Tongue (tissue), 2 donors: ENCODE measurements around the gene IFFO2. TPM values are rescaled to one million over a fixed set of nuclear protein-coding genes. Genes with fewer than 3 reads are reported as not detected.

Experiments
- DNase-seq: peaks from one replicate; pipeline ENCODE4 v3.0.0-alpha.2; 2015
- total RNA-seq: library from RNA; depleted of rRNA; stranded (reverse); fragments of >200 nt; gene quantifications from one replicate; pipeline ENCODE4 v1.2.3, GENCODE V29; 2014

The IFFO2 gene
- total RNA-seq, 1 donor from 2014 or later: 8.6 TPM

GRCh38 chr1:18950401-18951026 is 6.0 kb downstream of the IFFO2 start:
- DNase-seq: peak; percentile 74

- peak; percentile 87 for DNase-seq
Observed at GRCh38 chr1:18949686-18950400, 6.6 kb downstream of the IFFO2 start.

GRCh38 chr1:18948913-18949685 is 7.4 kb downstream of the IFFO2 start:
- no peak for DNase-seq

- DNase-seq: no peak
Observed at GRCh38 chr1:18948048-18948912, 8.2 kb downstream of the IFFO2 start.

- no peak for DNase-seq
Observed at GRCh38 chr1:18947570-18947969, 8.9 kb downstream of the IFFO2 start.

GRCh38 chr1:18946550-18947381 is 9.7 kb downstream of the IFFO2 start:
- DNase-seq: no peak

GRCh38 chr1:18945401-18945849 is 11.1 kb downstream of the IFFO2 start:
- peak; percentile 91 for DNase-seq

- no peak for DNase-seq
Observed at GRCh38 chr1:18944810-18945209, 11.7 kb downstream of the IFFO2 start.

- no peak for DNase-seq
Observed at GRCh38 chr1:18943914-18944572, 12.4 kb downstream of the IFFO2 start.

GRCh38 chr1:18943162-18943561 is 13.3 kb downstream of the IFFO2 start:
- no peak for DNase-seq

GRCh38 chr1:18942340-18942739 is 14.1 kb downstream of the IFFO2 start:
- no peak for DNase-seq

- peak; percentile 91 for DNase-seq
Observed at GRCh38 chr1:18941221-18942141, 15.0 kb downstream of the IFFO2 start.

GRCh38 chr1:18940303-18941020 is 16.0 kb downstream of the IFFO2 start:
- DNase-seq: no peak

- no peak for DNase-seq
Observed at GRCh38 chr1:18939398-18940302, 16.8 kb downstream of the IFFO2 start.

GRCh38 chr1:18938707-18939070 is 17.8 kb downstream of the IFFO2 start:
- peak; percentile 73 for DNase-seq

GRCh38 chr1:18938008-18938706 is 18.3 kb downstream of the IFFO2 start:
- DNase-seq: no peak

GRCh38 chr1:18937539-18937938 is 18.9 kb downstream of the IFFO2 start:
- DNase-seq: no peak
